IMR-90 (cell line): ENCODE data around the gene NME1. TPM values are rescaled to one million over a fixed set of nuclear protein-coding genes. Genes with fewer than 3 reads are reported as not detected.

ENCODE experiments used
- BHLHE40 ChIP-seq: fragments of 150-350 bp; IDR thresholded peaks from 2 replicates; pipeline ENCODE4 v1.6.1; 2016; ENCODE audit warnings: mild to moderate bottlenecking, low read depth, low read length
- CEBPB ChIP-seq: IDR thresholded peaks from 2 replicates; pipeline ENCODE4 v1.6.1; 2012; ENCODE audit warnings: low read depth, low read length, improper control_type of control experiment
- CHD1 ChIP-seq: IDR thresholded peaks from 2 replicates; pipeline ENCODE4 v1.6.1; 2012; ENCODE audit warnings: low read depth, low read length, improper control_type of control experiment
- MAZ ChIP-seq: IDR thresholded peaks from 2 replicates; pipeline ENCODE4 v1.6.1; 2012; ENCODE audit warnings: low read depth, mild to moderate bottlenecking, low read length, improper control_type of control experiment, moderate library complexity, borderline replicate concordance
- MXI1 ChIP-seq: IDR thresholded peaks from 2 replicates; pipeline ENCODE4 v1.6.1; 2012; ENCODE audit warnings: low read depth, mild to moderate bottlenecking, low read length, moderate library complexity, borderline replicate concordance
- NFE2L2 ChIP-seq: fragments of 150-350 bp; IDR thresholded peaks from 2 replicates; pipeline ENCODE4 v1.6.1; 2016; ENCODE audit warnings: low read depth, mild to moderate bottlenecking, low read length
- RFX5 ChIP-seq: IDR thresholded peaks from 2 replicates; pipeline ENCODE4 v1.8.0; 2012; ENCODE audit warnings: low read depth, mild to moderate bottlenecking, low read length, moderate library complexity
- polyA plus RNA-seq, 3 experiments: library from polyadenylated mRNA; depleted of rRNA; stranded (reverse); fragments of >200 nt; gene quantifications; 2 replicates each; pipeline ENCODE4 v1.2.3, GENCODE V29; 2012; ENCODE audit warnings: low replicate concordance in 1 of 3
- total RNA-seq: library from RNA; depleted of rRNA; stranded (reverse); fragments of >200 nt; gene quantifications from 2 replicates; pipeline ENCODE4 v1.2.3, GENCODE V29; 2012

The NME1 gene
- total and polyA plus RNA-seq, 2 of the 4 experiments (the other 2 are of a cell fraction) = 311 to 312 TPM

DNA sequence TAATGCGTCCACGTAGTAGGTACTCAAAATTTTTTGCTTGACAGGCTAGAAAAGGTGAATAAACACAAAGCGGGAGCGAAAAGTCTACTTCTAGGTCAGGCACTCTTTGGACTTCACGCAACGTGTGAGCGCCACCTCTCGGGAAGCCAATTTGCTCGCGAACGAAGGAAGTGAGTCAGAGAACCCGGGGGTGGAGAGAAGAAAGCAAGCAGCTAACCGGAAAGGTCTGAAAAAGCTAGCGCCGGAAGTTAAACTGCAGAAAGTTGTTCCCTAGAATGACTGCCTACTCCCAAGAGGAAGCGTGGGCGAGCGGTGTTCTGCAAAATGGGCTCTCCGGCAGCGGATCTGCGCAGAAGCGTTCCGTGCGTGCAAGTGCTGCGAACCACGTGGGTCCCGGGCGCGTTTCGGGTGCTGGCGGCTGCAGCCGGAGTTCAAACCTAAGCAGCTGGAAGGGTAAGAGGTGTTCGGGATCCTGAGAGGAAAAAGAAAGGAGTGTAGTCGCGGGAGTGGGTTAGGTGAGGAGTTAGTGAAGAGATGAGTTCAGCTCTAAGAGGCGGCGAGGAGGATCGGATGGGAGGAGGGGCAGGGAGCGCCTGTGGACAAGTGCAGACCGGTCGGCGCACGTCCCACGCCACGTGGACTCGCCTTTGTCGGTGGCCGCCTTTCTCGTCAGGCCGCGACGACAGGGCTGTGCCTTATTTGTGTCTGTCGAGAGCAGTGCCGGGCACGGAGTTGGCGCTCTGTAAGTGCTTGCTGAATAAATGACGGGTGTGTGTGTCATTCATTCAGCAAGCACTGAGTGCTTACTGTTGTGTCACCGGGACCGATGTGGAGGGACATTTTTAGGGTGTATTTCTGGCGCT, at the start of gene NME1 (continued):
- TF ChIP-seq RFX5 = no peak
- peak; percentile 43; the same call in 1 of the 2 replicates for TF ChIP-seq BHLHE40
- TF ChIP-seq CEBPB = no peak
- TF ChIP-seq MXI1 = peak; percentile 100
- peak; percentile 68; the same call in 1 of the 2 replicates for TF ChIP-seq MAZ
- no peak for TF ChIP-seq NFE2L2
- TF ChIP-seq CHD1 = no peak; the same call in 1 of the 2 replicates
